Adipocyte (in vitro differentiated cells): ENCODE results near the gene NF2.

ENCODE experiments used
- DNase-seq: peaks from one replicate; pipeline ENCODE4 v3.0.0-alpha.2; 2015; ENCODE audit warnings: low read depth
- H3K27me3 ChIP-seq: replicated peaks from 2 replicates; pipeline ENCODE4 v1.7.0; 2013; ENCODE audit warnings: mild to moderate bottlenecking, low read length, moderate library complexity; ENCODE audit not compliant: control insufficient read depth, insufficient read depth
- H3K36me3 ChIP-seq: 2 replicates; pipeline ENCODE4 v1.7.0; 2013; ENCODE audit warnings: low read length, mild to moderate bottlenecking, moderate library complexity; ENCODE audit not compliant: control insufficient read depth, insufficient read depth, severe bottlenecking
- H3K4me1 ChIP-seq: 2 replicates; pipeline ENCODE4 v1.7.0; 2013; ENCODE audit warnings: mild to moderate bottlenecking, low read length, moderate library complexity; ENCODE audit not compliant: control insufficient read depth, insufficient read depth
- H3K4me3 ChIP-seq: 2 replicates; pipeline ENCODE4 v1.7.0; 2013; ENCODE audit warnings: mild to moderate bottlenecking, low read length, moderate library complexity
- H3K9ac ChIP-seq: 2 replicates; pipeline ENCODE4 v1.7.0; 2013; ENCODE audit warnings: mild to moderate bottlenecking, low read length, moderate library complexity
- H3K9me3 ChIP-seq: 2 replicates; pipeline ENCODE4 v1.7.0; 2013; ENCODE audit warnings: mild to moderate bottlenecking, low read length, moderate library complexity; ENCODE audit not compliant: control insufficient read depth

The NF2 gene

DNA sequence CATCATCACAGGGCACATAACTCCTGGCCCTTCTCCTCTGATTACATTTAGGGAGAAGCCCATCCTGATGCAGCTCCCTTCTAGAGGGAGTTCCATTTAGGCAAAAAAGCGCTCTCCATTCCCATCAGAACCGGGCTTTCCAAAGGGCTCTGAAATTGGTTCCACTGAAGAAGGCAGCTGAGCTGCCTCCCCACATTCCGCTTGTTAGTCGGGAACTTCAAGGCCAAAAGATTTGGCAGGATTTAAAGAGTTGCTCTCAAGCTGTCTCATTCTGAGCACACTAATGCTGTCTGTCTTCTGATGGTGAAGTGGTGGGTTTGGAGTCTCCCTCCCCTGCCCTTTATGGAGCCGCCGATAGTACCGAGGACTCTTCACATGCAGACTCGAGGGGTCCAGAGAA lies 89.7 kb downstream of the NF2 start:
- no peaks in the 10 kb centered on the region for H3K9me3 ChIP-seq
- H3K9ac ChIP-seq: no peak overlapping the region
- peaks cover 28% of the 10 kb centered on the region for H3K4me1 ChIP-seq
- no peaks in the 10 kb centered on the region for H3K27me3 ChIP-seq
- no peak overlapping the region for H3K4me3 ChIP-seq
- H3K36me3 ChIP-seq: peaks cover 40% of the 10 kb centered on the region
- DNase-seq: no peak

DNA sequence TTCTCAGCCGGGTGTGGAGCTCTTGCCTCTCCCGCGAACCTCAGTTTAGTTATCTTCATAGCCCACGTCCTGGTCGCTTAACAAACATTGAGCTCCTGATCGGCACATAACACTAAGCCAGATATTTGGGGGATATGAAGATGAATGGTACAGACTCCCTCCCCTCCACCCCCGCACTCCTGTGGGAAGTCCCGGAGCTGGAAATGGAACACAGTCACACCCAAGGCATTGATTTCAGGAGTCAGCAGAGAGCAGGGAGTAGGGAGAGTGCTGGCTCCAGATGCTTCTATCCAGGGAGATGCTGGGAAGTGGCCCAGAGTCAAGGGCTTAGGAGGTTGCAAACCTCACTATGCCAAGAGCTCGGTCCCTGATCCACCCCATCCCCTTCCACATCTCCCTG lies 90.2 kb downstream of the NF2 start:
- no peaks in the 10 kb centered on the region for H3K9me3 ChIP-seq
- peaks cover 36% of the 10 kb centered on the region for H3K36me3 ChIP-seq
- H3K27me3 ChIP-seq: no peaks in the 10 kb centered on the region
- no peak for DNase-seq
- peaks cover 28% of the 10 kb centered on the region for H3K4me1 ChIP-seq
- no peak overlapping the region for H3K4me3 ChIP-seq
- H3K9ac ChIP-seq: no peak overlapping the region

DNA sequence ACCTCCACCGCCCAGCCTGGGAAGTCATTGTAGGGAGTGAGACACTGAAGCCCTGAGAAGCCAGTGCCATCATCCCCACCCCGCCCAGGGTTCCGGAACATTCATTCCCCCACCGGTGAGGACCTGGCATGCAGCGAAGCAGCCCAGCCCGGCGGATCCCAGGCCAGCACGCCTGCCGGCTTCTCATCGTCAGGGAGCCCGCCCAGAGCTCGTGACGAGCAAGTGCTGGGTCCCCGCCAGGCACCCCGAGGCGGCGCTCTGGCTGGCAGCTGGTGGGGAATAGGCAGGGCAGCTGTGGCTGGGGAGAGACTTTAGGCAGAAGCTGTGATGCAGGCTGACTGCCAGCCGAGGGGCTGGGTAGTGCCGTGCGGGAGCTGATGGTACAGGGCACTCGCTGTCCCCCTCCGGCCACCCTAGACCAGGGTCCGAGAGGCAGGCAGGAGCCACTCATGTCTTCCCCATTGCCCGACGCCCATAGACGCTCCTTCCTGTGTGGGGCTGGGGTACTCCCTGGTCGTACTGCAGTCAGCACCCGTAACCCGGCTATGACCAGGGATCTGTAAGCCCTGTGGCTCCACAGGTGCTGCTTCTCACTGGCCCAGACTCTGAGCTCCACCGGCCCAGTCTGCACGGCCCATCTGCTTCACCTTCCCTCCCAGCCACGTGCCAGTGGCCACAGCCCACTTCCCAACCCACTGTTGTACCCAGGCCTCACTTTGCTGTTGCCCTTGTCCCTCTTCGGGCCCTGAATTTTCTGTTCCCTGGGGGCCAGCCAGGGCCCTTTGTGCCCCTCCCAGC lies 91.9 kb downstream of the NF2 start:
- Histone ChIP-seq H3K4me3 (no peak overlapping the region), H3K4me1 (peaks cover 31% of the 10 kb centered on the region), H3K9ac (no peak overlapping the region), H3K9me3 (no peaks in the 10 kb centered on the region), H3K36me3 (peaks cover 36% of the 10 kb centered on the region), H3K27me3 (no peaks in the 10 kb centered on the region)
- no peak for DNase-seq

DNA sequence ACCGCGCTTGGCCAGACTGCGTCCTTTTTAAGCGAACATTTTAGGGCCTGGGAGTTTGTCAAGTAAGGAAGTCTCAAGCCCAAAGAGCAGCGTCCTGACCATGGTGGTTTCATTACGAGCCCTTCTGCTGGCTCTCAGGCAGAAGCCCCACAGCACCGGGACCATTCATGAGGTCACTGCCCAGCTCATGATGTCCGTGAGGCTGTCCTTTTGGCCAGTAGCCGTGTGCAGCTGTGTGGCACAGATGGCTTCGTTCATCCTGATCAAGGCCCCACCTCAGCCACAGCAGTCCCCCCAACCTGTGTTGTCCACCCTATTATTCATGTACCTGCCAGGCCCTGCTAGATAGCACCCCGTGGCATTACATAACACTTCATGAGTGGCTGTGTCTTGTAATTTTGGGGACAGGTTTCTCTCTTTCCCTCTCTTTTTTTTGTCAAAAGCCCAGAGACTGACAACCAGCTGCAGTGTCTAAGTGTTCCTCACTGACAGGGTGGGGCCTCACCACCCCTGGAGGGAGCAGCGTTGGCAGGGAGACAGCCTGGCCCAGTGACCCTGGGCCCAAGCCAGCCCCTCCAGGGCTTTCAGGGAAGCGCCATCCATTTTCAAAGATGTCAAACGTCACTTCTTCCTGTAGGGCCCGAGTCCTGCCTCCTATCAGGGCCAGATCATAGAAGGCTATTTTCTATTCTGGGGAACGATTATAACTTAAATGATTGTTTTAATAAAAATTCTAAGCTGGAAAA lies 94.6 kb downstream of the NF2 start:
- no peak for DNase-seq
- Histone ChIP-seq H3K4me1 (peaks cover 36% of the 10 kb centered on the region), H3K9me3 (no peaks in the 10 kb centered on the region), H3K36me3 (peaks cover 31% of the 10 kb centered on the region), H3K4me3 (no peak overlapping the region), H3K27me3 (peaks cover 1% of the 10 kb centered on the region), H3K9ac (no peak overlapping the region)

DNA sequence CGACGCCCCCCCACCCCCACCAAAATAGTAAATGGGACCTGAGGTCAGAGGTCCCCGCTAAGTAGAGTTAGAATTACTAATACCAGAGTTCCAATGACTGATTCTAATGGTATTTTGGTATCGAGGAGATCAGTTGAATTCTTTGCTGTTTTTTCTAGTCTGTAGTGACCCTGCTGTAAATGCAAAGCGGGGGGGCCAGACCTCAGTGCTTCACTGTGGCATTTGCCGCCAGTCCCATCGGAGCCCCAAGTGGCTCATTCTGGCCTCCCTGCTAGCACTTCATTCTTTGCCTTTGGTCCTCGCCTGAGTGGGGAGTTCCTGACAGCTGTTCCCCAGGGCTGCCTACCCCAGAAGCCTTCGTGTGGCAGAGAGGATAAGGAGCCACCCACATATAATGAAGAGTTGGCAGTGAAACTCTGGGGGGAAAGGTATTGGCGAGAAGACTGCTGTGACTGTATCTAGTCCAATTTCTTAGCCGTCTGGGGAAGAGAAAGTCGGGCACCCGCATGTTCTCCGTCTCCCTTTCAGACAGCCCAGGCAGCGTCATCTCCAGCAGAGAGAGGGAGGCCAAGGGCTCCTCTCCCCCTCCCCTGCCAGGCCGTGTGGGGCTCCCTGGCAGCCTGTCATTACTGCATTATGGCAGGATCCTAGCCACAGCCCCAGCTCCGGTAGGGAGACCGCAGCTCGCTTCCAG lies 96.9 kb downstream of the NF2 start:
- H3K4me3 ChIP-seq: no peak overlapping the region
- peaks cover 16% of the 10 kb centered on the region for H3K36me3 ChIP-seq

DNA sequence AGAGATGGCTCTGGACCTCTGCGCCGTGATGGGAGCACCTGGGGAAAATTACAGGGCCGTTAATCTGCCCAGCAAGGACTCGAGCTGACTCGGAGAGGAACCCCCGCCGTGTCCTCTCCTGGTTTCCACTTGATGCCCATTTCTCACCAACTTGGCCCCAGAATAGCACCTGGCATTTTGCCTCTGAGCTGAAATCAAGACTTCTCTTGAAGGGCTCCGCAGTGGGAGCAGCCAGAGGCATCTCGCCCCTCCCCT lies 97.4 kb downstream of the NF2 start:
- Histone ChIP-seq H3K9me3 (no peaks in the 10 kb centered on the region), H3K4me3 (no peak overlapping the region), H3K9ac (no peak overlapping the region), H3K27me3 (peaks cover 12% of the 10 kb centered on the region), H3K36me3 (peaks cover 12% of the 10 kb centered on the region), H3K4me1 (peaks cover 30% of the 10 kb centered on the region)
- no peak for DNase-seq

More for the DNA sequence above, 96.9 kb downstream of the NF2 start:
- Histone ChIP-seq H3K9me3 (no peaks in the 10 kb centered on the region), H3K4me1 (peaks cover 30% of the 10 kb centered on the region), H3K9ac (no peak overlapping the region), H3K27me3 (peaks cover 10% of the 10 kb centered on the region)
- no peak for DNase-seq

DNA sequence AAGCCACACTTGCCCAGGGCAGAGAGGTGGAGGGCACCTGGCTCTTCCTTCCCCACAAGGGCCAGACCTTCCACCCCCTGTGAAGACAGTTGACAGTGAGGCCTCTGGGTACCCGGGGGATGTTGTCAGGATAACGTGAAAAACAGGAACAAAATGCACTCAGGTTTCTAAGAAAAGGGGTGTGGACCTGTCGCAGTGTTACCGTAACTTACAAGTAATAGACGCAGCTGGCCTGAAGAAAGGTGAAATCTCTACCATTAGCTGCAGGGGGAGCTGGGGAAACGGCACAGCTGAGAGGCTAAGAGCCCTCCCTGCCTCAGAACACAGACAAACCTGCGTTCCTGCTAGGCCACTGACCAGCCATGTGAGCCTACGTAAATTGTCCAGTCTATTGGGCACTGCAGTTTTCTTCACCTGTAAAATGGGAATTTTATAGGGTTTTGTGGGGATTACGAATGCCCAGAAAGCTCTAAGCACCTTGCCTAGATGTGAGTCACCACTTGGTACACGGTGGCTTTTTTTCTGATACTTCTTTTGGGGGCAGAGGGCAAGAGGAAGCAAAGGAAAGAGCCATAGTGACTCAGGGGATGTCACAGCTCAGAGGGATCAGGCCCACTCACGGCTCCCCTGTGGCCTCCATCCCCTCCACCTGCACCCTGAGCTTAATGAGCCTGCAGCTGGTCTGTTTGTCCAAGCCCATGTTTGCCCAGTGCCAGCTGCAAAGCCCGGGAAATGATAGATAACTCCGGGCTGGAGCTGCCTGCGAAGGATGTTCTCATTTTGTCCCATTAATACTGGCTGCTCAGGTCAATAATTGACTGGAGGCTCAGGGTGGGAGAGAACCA lies 97.9 kb downstream of the NF2 start:
- DNase-seq: no peak
- Histone ChIP-seq H3K27me3 (peaks cover 17% of the 10 kb centered on the region), H3K36me3 (peaks cover 7% of the 10 kb centered on the region), H3K4me3 (no peak overlapping the region), H3K4me1 (peaks cover 30% of the 10 kb centered on the region), H3K9ac (no peak overlapping the region), H3K9me3 (no peaks in the 10 kb centered on the region)

DNA sequence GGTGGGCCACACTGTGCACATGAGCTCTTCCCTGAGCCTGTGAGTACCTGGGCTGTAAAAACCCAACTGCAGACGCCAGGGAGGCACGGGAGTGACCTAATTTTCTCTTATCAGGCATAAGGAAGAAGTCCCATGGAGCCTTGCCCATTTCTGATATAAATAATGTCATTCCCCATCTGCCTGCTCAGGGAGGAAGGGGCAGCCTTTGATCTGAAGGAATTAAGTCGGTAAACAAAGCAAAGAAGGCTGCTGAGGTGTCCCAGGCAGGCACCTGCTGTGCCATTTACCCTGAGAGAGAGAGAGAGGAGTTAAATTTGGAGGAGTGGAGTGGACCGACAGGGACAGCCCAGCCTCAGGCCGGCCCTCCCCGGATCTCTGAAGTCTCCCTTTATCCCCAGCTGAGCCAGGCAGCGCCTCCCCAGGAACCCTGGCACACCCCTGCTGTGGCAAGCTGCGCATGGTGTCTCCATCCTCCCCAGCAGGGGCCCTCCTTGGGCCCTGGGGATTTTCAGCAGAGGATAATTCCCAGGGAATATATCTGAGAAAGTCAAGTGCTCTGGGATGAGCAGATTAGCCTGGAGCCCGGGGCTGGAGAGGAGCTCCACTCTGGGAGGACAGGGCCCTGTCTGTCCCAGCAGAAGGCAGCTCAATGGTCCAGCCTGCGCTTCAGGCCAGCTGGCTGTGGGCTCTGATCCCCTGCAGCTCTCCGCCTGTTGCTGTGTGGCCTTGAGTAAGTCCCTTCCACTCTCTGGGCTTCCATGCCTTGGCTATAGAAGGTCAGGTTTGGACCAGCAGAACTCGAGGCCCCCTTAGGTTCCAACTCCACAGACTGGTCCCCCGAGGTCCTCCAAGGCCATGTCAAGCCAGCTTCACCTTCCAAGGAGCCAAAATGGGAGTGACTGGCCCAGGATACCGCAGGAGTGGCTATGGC lies 98.8 kb downstream of the NF2 start:
- no peak for DNase-seq
- Histone ChIP-seq H3K9me3 (no peaks in the 10 kb centered on the region), H3K4me1 (peaks cover 30% of the 10 kb centered on the region), H3K27me3 (peaks cover 26% of the 10 kb centered on the region), H3K4me3 (no peak overlapping the region), H3K9ac (no peak overlapping the region), H3K36me3 (peaks cover 6% of the 10 kb centered on the region)

DNA sequence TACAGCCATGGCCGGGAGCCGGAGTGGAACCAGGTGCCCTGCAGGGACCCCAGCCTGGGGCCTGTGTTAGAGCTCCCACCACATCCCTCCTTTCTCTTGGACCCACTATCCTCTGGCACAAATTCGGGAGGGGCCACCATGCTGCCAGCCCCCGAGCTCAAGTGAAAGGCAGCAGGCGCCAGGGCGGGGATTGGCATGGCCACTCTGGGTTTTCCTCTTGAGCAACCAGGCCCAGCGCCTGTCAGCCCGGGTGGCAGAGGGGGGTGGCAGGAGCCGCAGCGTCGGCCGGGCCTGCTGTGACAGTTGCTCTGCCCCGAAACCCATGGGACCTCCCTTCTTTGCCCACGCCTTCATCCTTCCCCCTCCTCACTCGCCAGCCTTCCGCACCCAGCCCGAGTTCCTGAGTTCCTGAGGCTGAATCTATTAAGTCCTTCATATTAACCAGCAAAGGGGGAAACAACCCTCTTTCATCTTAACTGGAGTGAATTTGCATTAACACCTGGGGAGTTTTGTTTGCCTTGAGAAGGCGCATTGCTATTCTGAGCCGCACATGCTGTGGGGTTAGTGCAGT lies 99.6 kb downstream of the NF2 start:
- Histone ChIP-seq H3K4me3 (no peak overlapping the region), H3K4me1 (peaks cover 30% of the 10 kb centered on the region)
- DNase-seq: no peak

DNA sequence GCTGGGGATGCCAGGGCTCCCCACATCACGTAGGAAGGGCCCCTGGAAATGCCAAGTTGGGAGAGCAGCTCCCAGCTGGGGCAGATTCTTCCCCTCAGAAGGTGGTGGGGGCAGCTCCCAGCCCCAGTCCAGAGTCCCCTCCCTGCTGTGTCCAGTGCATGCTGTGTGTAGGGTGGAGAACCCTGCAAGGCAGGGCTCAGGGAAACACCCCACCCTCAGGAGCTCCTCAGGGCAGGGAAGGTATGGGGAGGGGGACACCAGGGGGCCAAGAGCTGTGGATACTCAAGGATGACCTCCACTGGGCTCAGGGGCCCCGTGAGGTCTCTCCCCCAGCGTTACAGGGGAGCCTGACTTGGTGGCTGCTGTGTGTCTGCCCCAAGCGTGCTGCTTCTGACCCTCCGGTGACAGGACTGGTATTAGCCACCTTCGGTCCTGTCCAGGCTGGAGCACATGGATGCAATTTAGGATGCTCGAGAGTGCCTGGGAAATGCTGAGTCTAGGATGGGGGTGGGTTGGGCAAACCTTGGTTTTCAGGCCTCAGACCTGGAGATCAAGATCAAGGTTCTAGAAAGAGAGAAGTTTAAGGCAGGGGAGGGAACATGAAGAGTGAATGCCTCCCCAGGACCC lies 100.2 kb downstream of the NF2 start:
- H3K27me3 ChIP-seq: peaks cover 37% of the 10 kb centered on the region
- no peak overlapping the region for H3K9ac ChIP-seq
- no peaks in the 10 kb centered on the region for H3K9me3 ChIP-seq
- H3K4me3 ChIP-seq: no peak overlapping the region
- H3K36me3 ChIP-seq: no peaks in the 10 kb centered on the region
- peaks cover 30% of the 10 kb centered on the region for H3K4me1 ChIP-seq
- DNase-seq: no peak

More for the DNA sequence above, 99.6 kb downstream of the NF2 start:
- H3K27me3 ChIP-seq: peaks cover 33% of the 10 kb centered on the region
- H3K36me3 ChIP-seq: peaks cover under 1% of the 10 kb centered on the region
- H3K9ac ChIP-seq: no peak overlapping the region
- no peaks in the 10 kb centered on the region for H3K9me3 ChIP-seq
